Measurements from ENCODE around the gene GORASP1.

GORASP1 gene

DNA sequence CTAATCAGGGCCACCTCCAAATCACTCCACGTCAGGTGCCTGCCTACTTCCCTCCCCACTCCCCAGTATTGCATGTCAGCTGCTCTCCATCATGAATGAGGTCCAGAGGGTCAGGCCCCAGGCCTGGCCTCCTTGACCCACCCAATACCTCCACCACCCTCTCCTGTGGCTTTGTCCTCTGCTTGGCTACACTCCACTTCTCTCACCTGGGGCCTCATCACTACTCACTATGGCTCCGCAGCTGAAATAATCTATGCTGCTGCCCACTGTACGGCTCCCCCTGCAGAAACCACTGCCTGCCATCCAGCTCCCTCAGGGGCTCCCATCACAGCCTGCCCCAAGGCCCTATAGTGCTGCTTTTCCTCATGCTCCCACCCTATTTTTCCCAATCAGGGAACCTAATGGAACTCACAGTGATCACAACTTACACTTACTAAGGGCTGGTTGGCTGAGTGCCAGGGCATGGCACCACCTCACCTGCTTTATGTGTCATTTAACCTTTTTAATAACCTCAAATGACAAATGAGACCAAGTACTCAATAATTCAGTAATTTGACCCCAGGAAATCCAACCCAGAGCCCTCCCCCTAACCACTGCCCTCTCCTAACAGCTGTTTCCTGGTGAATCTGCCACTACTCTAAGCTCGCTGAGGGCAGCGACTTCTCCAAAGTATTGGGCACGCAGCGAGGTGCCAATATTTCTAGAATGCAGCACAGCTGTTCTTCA is 2.3 kb downstream of the GORASP1 start:
- H3K9ac ChIP-seq (ENCODE audit: low read depth, low read length): no peak overlapping the region
- H3K36me3 ChIP-seq (ENCODE audit: insufficient read depth, low read length): no peaks in the 10 kb centered on the region
- H3K9me3 ChIP-seq (ENCODE audit: control insufficient read depth, insufficient read depth, low read length): no peaks in the 10 kb centered on the region
- no peaks in the 10 kb centered on the region for H3K4me1 ChIP-seq (ENCODE audit: insufficient read depth, low read length)

DNA sequence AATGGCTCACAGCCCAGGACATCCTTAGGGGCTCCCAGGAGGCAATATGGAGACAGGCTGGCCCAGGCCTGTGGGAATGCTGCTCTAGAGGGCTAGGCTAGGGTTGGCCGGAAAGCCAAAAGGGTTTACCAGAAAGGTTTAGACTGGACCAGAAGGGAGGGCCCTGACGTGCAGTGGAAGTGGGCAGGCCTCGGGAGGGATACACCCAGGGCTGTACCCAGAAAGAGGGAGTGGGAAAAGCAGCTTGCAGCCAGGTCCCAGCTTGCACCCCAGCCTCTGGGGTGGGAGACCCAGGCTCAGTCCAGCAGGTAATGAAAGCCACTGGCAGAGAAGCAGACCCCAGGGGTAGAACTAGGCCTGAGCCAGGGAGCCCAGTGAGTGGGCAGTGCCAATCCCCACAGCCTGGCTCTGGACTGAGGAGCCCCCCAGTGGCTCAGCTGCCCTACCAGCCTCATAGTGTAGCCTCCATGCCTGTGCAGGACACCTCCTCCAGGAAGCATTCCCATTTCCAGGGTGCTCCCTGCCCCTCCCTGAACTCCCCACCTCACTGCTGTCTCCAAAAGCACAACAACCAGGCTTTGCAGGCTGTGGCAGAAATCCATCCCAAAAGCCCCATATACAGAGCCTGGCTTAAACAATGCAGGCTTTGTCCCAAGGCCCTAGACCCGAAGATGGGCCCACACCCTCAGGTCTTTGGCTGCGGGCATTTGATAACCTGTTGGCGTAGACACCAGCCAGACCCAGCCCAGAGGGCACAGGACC is 3.5 kb downstream of the GORASP1 start:
- no peak overlapping the region for H3K9ac ChIP-seq (ENCODE audit: low read depth, low read length)

DNA sequence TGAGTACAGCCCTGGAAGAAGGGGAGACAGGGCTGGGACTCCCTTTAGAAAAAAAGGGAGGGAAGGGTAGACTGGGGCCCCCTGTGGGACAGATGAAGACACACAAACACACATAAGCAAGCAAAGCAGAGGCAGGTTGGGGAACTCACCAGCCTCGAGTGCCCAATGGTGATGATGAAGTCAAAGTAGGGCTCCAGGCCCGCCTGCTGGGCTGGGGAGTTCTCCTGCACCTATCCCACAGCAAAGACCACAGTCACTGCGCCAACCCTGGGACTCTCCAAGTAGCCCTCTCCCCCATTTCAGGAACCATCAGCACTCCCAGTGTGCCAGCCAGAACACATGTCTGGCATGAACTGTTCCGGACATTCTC is 4.1 kb downstream of the GORASP1 start:
- Histone ChIP-seq H3K4me1 (ENCODE audit: insufficient read depth, low read length) (no peaks in the 10 kb centered on the region), H3K36me3 (ENCODE audit: insufficient read depth, low read length) (no peaks in the 10 kb centered on the region), H3K9me3 (ENCODE audit: control insufficient read depth, insufficient read depth, low read length) (no peaks in the 10 kb centered on the region), H3K9ac (ENCODE audit: low read depth, low read length) (no peak overlapping the region)

More for the DNA sequence above, 3.5 kb downstream of the GORASP1 start:
- Histone ChIP-seq H3K36me3 (ENCODE audit: insufficient read depth, low read length) (no peaks in the 10 kb centered on the region), H3K9me3 (ENCODE audit: control insufficient read depth, insufficient read depth, low read length) (no peaks in the 10 kb centered on the region), H3K4me1 (ENCODE audit: insufficient read depth, low read length) (no peaks in the 10 kb centered on the region)

DNA sequence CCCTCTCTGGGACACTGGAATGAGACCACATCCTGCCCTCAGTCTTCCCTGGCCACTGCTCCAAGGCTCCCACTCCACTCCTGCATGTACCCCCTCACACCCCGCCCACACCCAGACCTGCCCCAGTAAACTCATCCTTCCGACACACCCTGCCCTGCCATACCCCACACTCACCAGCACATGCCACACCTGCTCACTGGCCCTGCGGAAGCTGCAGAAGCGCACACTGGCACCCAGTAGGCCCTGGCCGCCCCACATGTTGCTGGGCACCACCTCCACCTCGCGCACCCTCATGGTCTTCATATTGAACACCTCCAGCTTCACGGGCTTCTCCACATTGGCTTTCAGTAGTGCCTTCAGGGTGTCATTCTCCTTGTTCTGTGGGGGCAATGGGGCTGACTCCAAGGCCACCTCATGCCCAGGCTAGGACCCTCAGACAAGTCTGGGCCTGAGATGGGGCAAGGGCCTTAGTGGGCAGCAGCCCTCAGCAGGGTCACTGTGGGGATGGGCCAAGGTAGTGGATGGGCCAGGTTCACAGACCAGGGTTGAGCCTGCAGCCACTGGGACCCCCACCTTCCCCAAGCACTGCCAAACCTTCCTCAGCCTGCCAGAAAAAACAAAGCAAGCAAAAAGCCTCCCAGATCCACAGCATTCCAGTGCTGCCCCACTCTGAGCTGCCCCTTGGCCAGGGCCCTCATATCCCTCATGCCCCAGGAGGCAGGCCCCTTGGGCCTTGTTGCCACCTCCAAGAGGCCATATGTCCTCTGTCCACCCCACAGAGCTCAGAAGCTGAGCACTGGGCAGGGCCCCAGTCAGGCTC is 4.7 kb downstream of the GORASP1 start:
- Histone ChIP-seq H3K9ac (ENCODE audit: low read depth, low read length) (no peak overlapping the region), H3K9me3 (ENCODE audit: control insufficient read depth, insufficient read depth, low read length) (no peaks in the 10 kb centered on the region), H3K4me1 (ENCODE audit: insufficient read depth, low read length) (no peaks in the 10 kb centered on the region), H3K36me3 (ENCODE audit: insufficient read depth, low read length) (peaks cover under 1% of the 10 kb centered on the region; the same call in 1 of the 2 replicates)

DNA sequence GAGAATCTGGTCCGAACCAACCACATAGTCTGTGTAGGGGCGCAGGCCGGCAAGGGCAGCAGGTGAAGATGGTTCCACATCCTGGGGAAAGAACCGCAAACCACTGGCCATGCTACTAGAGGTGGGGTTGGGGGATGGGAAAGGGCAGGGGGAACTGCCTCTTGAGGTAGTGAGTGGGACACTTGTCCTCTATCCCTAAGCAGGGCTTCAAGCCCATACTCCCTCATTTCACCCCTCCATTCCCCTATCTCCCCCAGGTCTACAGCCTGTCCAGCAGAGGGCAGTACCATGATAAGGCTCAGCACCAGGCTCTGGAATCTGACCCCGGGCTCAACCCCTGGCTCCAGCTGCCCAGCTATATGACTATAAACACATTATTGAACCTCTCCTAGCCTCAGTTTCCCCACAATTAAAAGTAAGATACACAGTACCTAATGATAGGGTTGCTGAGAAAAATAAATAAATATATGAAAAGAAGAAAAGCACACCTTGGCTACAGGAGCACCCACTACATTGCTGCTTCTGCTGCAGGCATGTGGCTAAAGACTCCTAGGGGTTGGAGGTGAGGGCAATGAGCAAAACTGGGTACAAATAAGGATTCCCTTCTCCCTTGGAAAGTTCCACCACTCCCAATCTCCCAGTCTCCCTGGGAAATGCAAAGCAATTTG is 6.3 kb downstream of the GORASP1 start:
- H3K4me1 ChIP-seq (ENCODE audit: insufficient read depth, low read length): peaks cover 10% of the 10 kb centered on the region; the same call in 1 of the 2 replicates
- peaks cover 8% of the 10 kb centered on the region; the same call in 1 of the 2 replicates for H3K36me3 ChIP-seq (ENCODE audit: insufficient read depth, low read length)
- H3K9me3 ChIP-seq (ENCODE audit: control insufficient read depth, insufficient read depth, low read length): no peaks in the 10 kb centered on the region
- H3K9ac ChIP-seq (ENCODE audit: low read depth, low read length): no peak overlapping the region

DNA sequence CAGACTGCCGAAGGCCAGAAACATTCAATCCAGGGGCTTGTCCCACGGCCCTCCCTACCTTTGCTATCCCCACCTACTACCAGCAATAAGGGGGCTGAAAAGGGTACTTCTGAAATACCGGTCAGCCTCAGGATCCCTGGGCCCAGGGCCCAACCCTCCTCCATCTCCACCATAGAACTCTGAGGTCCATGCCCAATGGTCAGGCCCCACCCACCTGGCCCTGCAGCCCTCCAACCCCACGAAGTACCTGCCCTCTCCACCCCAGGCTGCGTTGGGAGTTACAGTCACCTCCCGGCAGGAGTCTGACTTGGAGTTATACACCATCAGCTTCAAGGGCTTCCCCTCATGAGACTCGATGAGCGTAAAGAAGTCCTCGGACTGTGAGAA is 6.9 kb downstream of the GORASP1 start:
- Histone ChIP-seq H3K36me3 (ENCODE audit: insufficient read depth, low read length) (peaks cover 9% of the 10 kb centered on the region; the same call in 1 of the 2 replicates), H3K9me3 (ENCODE audit: control insufficient read depth, insufficient read depth, low read length) (no peaks in the 10 kb centered on the region), H3K4me1 (ENCODE audit: insufficient read depth, low read length) (peaks cover 10% of the 10 kb centered on the region; the same call in 1 of the 2 replicates), H3K9ac (ENCODE audit: low read depth, low read length) (no peak overlapping the region)

DNA sequence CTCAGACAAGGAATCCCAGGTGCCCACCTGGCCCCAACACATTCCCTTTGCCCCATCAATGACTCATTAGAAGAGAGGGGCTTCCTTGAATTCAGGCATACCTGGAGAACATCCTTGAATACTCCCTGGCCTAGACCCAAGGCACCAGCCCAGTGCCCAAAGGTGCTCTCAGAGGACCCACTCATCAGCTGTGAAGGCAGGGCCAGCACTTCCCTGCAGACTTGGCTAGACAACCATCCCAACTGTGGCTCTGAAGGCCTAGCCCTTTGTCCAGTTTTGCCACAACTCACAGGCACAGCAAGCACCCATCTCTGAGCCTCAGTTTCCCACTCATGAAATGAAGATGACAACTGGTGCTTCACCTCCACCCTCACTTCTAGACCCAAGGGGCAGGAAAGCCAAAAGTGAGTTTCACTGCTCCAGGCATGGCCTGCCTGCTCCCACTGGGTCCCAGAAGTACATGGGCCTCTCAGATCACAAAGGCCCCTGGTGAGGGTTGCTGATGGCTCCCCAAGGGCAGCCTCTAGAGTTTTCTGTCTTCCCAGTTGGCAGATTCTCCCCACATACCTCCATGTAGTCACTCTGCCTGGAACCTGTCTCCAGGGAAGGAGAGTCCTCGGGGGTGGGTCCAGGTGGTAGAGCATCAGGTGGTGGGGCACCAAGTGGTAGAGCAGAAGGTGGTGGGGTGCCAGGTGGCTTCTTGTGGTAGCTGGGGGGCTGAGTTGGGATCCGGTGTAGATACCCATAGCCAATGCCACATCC is 7.5 kb downstream of the GORASP1 start:
- Histone ChIP-seq H3K9ac (ENCODE audit: low read depth, low read length) (no peak overlapping the region), H3K9me3 (ENCODE audit: control insufficient read depth, insufficient read depth, low read length) (no peaks in the 10 kb centered on the region), H3K4me1 (ENCODE audit: insufficient read depth, low read length) (peaks cover 10% of the 10 kb centered on the region; the same call in 1 of the 2 replicates), H3K36me3 (ENCODE audit: insufficient read depth, low read length) (peaks cover 11% of the 10 kb centered on the region)

DNA sequence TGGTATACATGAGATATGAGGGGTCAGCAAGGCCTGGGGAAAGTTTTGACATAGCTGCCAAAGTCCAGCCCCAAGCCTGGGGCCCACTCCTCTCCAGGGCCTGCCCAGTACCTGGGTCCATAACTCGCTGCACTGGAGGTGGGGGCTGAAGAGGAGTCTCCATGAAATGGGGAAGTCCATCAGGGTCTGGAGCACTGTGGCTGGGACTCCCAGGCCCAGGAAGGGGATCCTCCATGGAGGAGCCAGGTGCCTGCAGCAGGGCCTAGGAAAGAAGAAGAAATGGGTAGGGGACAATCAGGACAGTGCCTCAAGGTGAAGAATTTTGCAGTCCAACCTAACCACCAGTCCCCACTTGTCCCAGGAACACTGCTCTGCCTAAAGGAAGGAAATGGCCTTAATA is 8.2 kb downstream of the GORASP1 start:
- Histone ChIP-seq H3K4me1 (ENCODE audit: insufficient read depth, low read length) (peaks cover 10% of the 10 kb centered on the region; the same call in 1 of the 2 replicates), H3K9me3 (ENCODE audit: control insufficient read depth, insufficient read depth, low read length) (no peaks in the 10 kb centered on the region), H3K9ac (ENCODE audit: low read depth, low read length) (no peak overlapping the region), H3K36me3 (ENCODE audit: insufficient read depth, low read length) (peaks cover 13% of the 10 kb centered on the region)

DNA sequence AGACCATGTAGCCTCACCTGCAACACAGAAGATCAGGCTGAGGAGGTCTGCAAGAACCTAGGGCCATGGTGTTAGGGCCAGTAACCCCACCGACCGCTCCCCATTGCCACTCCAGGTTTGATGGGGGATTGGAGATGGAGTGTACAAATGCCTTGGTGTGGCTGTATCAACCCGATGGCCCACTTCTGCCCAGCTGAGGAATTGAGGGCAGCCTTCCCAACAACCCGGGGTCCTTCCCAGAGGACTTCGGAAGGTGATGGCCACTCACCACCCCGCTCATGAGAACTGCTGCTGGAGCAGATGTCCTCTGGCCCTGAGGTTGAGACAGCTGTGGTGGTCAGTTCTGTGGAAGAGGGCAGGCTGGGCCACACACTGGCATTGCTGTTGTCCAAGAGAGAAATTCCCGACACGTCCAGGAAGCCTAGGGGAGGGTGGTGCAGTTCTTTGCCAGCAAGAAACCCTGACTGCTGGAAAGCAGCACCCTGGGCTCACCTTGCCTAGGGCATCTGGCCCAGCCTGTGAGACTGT is 8.9 kb downstream of the GORASP1 start:
- peaks cover 13% of the 10 kb centered on the region for H3K36me3 ChIP-seq (ENCODE audit: insufficient read depth, low read length)

DNA sequence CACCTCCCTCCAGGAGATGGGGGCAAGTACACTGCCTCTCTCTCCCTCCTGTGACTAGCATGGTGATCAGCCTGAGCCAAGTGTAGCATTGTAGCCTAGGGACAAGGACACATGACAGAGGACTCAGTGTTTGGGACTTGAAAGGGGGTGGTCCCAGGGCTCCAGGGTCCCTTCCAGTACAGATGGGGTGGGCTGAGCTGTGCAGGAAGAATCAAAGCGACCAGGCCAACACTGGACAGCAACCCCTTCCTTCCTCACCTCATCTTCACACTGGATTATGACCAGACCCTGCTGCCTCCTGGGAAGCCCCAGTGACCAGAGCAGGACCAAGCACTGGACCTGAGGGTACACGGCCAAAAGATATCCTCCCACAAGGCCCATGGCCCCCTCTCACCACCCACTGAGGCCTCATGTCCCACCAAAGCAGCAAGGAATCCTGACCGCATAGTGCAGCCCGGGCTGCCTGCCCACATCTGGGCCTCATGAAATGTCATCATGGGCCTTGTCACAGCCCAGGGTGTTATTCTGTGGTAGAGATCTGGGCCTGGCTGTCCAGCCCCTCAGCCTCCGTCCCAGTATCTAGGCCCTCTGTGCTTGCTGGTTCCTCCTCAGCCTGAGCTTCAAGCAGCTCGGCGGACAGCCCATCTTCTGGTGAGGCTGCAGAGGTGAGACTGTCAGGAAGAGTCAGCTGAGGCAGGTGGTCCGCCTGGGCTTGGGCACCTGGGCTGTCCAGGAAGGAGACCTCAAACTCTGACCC is 9.5 kb downstream of the GORASP1 start:
- Histone ChIP-seq H3K9me3 (ENCODE audit: control insufficient read depth, insufficient read depth, low read length) (no peaks in the 10 kb centered on the region), H3K9ac (ENCODE audit: low read depth, low read length) (no peak overlapping the region), H3K36me3 (ENCODE audit: insufficient read depth, low read length) (peaks cover 13% of the 10 kb centered on the region), H3K4me1 (ENCODE audit: insufficient read depth, low read length) (peaks cover 10% of the 10 kb centered on the region; the same call in 1 of the 2 replicates)

More for the DNA sequence above, 8.9 kb downstream of the GORASP1 start:
- Histone ChIP-seq H3K9me3 (ENCODE audit: control insufficient read depth, insufficient read depth, low read length) (no peaks in the 10 kb centered on the region), H3K4me1 (ENCODE audit: insufficient read depth, low read length) (peaks cover 10% of the 10 kb centered on the region; the same call in 1 of the 2 replicates), H3K9ac (ENCODE audit: low read depth, low read length) (no peak overlapping the region)

DNA sequence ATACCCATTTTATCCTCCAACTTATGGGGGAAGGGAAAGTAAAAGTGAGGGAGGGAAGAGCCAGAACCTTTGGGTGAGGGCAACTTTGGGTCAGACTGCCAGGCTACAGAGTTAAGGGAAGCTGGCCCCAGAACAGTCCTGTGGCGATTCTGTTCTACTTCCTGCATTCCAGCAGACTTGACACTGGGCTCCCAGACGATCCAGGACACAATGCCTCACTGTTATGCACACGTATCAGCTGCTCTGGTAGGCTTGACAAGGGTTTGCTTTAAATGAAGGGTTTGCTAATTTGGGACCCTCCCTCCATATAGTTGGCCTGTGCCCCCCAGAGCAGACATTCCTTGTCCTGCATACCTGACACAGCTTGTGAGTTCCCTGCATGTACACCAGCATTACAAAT is 10.7 kb downstream of the GORASP1 start:
- H3K36me3 ChIP-seq (ENCODE audit: insufficient read depth, low read length): peaks cover 13% of the 10 kb centered on the region
- peaks cover 10% of the 10 kb centered on the region; the same call in 1 of the 2 replicates for H3K4me1 ChIP-seq (ENCODE audit: insufficient read depth, low read length)
- no peak overlapping the region for H3K9ac ChIP-seq (ENCODE audit: low read depth, low read length)
- H3K9me3 ChIP-seq (ENCODE audit: control insufficient read depth, insufficient read depth, low read length): no peaks in the 10 kb centered on the region

DNA sequence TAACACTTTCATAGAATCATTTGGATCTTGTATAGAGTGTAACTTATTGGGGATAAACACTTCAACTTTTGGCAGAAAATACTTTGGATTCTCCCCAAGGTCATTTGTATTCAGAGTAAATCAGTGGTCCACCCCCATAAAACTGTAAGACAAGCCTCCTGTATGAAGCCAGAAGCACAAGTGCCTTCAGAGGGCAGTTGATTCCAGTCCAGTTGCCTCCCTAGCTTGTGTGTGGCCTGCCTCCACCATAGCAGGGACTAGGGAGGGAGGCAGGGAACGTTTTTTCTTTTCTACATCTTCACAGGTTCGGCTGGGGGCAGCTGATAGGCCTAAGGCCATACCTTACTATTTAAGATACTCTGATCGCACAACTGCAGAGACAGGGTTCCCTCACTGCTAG is 11.6 kb downstream of the GORASP1 start:
- Histone ChIP-seq H3K9ac (ENCODE audit: low read depth, low read length) (no peak overlapping the region), H3K9me3 (ENCODE audit: control insufficient read depth, insufficient read depth, low read length) (no peaks in the 10 kb centered on the region), H3K36me3 (ENCODE audit: insufficient read depth, low read length) (peaks cover 13% of the 10 kb centered on the region), H3K4me1 (ENCODE audit: insufficient read depth, low read length) (peaks cover 10% of the 10 kb centered on the region; the same call in 1 of the 2 replicates)

Measured in ES-I3 (cell line).